WTC11 (cell line): ENCODE results near the gene GAS2L1.

Experiments used
- GABPB1 ChIP-seq: sonication (generic); formaldehyde crosslinking; IDR thresholded peaks from 2 replicates; pipeline ENCODE4 v1.8.1; 2023; ENCODE audit warnings: mild to moderate bottlenecking, missing genetic modification reagents
- TF ChIP-seq, protein P1 (sequence below): sonication (generic); formaldehyde crosslinking; IDR thresholded peaks from 2 replicates; pipeline ENCODE4 v1.8.1; 2022; ENCODE audit warnings: low read depth, missing genetic modification reagents, borderline replicate concordance
- TF ChIP-seq, protein P2 (sequence below): fragments of 200-600 bp; IDR thresholded peaks from 2 replicates; pipeline ENCODE4 v1.8.0; 2022; ENCODE audit warnings: antibody characterized with exemption

- TF ChIP-seq, protein P1, sequence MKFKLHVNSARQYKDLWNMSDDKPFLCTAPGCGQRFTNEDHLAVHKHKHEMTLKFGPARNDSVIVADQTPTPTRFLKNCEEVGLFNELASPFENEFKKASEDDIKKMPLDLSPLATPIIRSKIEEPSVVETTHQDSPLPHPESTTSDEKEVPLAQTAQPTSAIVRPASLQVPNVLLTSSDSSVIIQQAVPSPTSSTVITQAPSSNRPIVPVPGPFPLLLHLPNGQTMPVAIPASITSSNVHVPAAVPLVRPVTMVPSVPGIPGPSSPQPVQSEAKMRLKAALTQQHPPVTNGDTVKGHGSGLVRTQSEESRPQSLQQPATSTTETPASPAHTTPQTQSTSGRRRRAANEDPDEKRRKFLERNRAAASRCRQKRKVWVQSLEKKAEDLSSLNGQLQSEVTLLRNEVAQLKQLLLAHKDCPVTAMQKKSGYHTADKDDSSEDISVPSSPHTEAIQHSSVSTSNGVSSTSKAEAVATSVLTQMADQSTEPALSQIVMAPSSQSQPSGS, result no peak
- TF ChIP-seq GABPB1, result no peak
- TF ChIP-seq, protein P2, sequence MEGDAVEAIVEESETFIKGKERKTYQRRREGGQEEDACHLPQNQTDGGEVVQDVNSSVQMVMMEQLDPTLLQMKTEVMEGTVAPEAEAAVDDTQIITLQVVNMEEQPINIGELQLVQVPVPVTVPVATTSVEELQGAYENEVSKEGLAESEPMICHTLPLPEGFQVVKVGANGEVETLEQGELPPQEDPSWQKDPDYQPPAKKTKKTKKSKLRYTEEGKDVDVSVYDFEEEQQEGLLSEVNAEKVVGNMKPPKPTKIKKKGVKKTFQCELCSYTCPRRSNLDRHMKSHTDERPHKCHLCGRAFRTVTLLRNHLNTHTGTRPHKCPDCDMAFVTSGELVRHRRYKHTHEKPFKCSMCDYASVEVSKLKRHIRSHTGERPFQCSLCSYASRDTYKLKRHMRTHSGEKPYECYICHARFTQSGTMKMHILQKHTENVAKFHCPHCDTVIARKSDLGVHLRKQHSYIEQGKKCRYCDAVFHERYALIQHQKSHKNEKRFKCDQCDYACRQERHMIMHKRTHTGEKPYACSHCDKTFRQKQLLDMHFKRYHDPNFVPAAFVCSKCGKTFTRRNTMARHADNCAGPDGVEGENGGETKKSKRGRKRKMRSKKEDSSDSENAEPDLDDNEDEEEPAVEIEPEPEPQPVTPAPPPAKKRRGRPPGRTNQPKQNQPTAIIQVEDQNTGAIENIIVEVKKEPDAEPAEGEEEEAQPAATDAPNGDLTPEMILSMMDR, result no peak
These were observed 9.8 kb downstream of the GAS2L1 start for GRCh38 chr22:29316141-29316828.
